NCI-H146 treated with DMSO at 0.1 percent for 48 hours (cell line): ENCODE results near the gene COL6A3.
A peak's percentile ranks its signal among the peaks of the same experiment; 100 is the strongest.

ENCODE experiments used
- DNase-seq: peaks from one replicate; lab custom pipeline; 2025; ENCODE audit not compliant: unreplicated experiment; lab: John Stamatoyannopoulos, UW

COL6A3 gene

GRCh38 chr2:237351046-237351445, 62.9 kb downstream of the COL6A3 start:
- no peak for DNase-seq

GRCh38 chr2:237350597-237350996, 63.4 kb downstream of the COL6A3 start:
- DNase-seq: no peak

- DNase-seq: no peak
Observed at GRCh38 chr2:237350070-237350469, 63.9 kb downstream of the COL6A3 start.

GRCh38 chr2:237348281-237348865, 65.6 kb downstream of the COL6A3 start:
- DNase-seq: no peak

- DNase-seq: no peak
Observed at GRCh38 chr2:237345891-237346640, 67.9 kb downstream of the COL6A3 start.

GRCh38 chr2:237345411-237345810, 68.6 kb downstream of the COL6A3 start:
- DNase-seq: no peak

GRCh38 chr2:237344942-237345341, 69.0 kb downstream of the COL6A3 start:
- DNase-seq: no peak

GRCh38 chr2:237343993-237344392, 70.0 kb downstream of the COL6A3 start:
- DNase-seq: no peak

- DNase-seq: peak; percentile 17
Observed at GRCh38 chr2:237341872-237342271, 72.1 kb downstream of the COL6A3 start.

GRCh38 chr2:237337586-237337985, 76.4 kb downstream of the COL6A3 start:
- no peak for DNase-seq

- no peak for DNase-seq
Observed at GRCh38 chr2:237336131-237336530, 77.8 kb downstream of the COL6A3 start.

GRCh38 chr2:237333748-237334147, 80.2 kb downstream of the COL6A3 start:
- DNase-seq: no peak

- no peak for DNase-seq
Observed at GRCh38 chr2:237330541-237330940, 83.4 kb downstream of the COL6A3 start.

GRCh38 chr2:237327175-237327950, 86.6 kb downstream of the COL6A3 start:
- DNase-seq: no peak

- no peak for DNase-seq
Observed at GRCh38 chr2:237326266-237327171, 87.4 kb downstream of the COL6A3 start.

- DNase-seq: peak; percentile 51
Observed at GRCh38 chr2:237324837-237325236, 89.1 kb downstream of the COL6A3 start.

GRCh38 chr2:237324405-237324831, 89.5 kb downstream of the COL6A3 start:
- DNase-seq: no peak

- DNase-seq: no peak
Observed at GRCh38 chr2:237323656-237324055, 90.3 kb downstream of the COL6A3 start.

GRCh38 chr2:237322564-237322963, 91.4 kb downstream of the COL6A3 start:
- no peak for DNase-seq

- no peak for DNase-seq
Observed at GRCh38 chr2:237321746-237322145, 92.2 kb downstream of the COL6A3 start.
